HepG2 (cell line): ENCODE measurements around the gene CABLES2. TPM values are rescaled to one million over a fixed set of nuclear protein-coding genes. Genes with fewer than 3 reads are reported as not detected.

ENCODE experiments used
- CEBPG ChIP-seq: IDR thresholded peaks from 2 replicates; pipeline ENCODE4 v1.6.1; 2016
- JUN ChIP-seq: sonication (generic); formaldehyde crosslinking; IDR thresholded peaks from 2 replicates; pipeline ENCODE4 v1.4.0; 2020; ENCODE audit warnings: mild to moderate bottlenecking, missing genetic modification reagents
- MBD4 ChIP-seq: IDR thresholded peaks from 2 replicates; pipeline ENCODE4 v1.6.1; 2012; ENCODE audit warnings: low read length, inconsistent platforms, borderline replicate concordance
- NFE2L2 ChIP-seq: fragments of 150-350 bp; IDR thresholded peaks from 2 replicates; pipeline ENCODE4 v1.6.1; 2014; ENCODE audit warnings: low read length
- NFIC ChIP-seq: IDR thresholded peaks from 2 replicates; pipeline ENCODE4 v1.6.1; 2012; ENCODE audit warnings: mild to moderate bottlenecking, low read length, inconsistent platforms
- PLRG1 ChIP-seq: fragments of 450-650 bp; conservative IDR thresholded peaks from 2 replicates; pipeline ENCODE4 v1.6.1; 2016
- REL ChIP-seq: sonication (generic); formaldehyde crosslinking; conservative IDR thresholded peaks from 2 replicates; pipeline ENCODE4 v1.8.0; 2022; ENCODE audit warnings: mild to moderate bottlenecking, missing genetic modification reagents, moderate library complexity
- RELA ChIP-seq: sonication (generic); formaldehyde crosslinking; IDR thresholded peaks from 2 replicates; pipeline ENCODE4 v1.4.0; 2020; ENCODE audit warnings: missing genetic modification reagents
- REPIN1 ChIP-seq: sonication (generic); formaldehyde crosslinking; IDR thresholded peaks from 2 replicates; pipeline ENCODE4 v1.8.0; 2022; ENCODE audit warnings: missing genetic modification reagents, low read depth, mild to moderate bottlenecking, borderline replicate concordance
- RFX3 ChIP-seq: IDR thresholded peaks from 2 replicates; pipeline ENCODE4 v1.6.1; 2016; ENCODE audit warnings: missing biosample characterization, missing genetic modification reagents
- SMAD1 ChIP-seq: sonication (generic); formaldehyde crosslinking; IDR thresholded peaks from 2 replicates; pipeline ENCODE4 v1.4.0; 2020; ENCODE audit warnings: missing genetic modification reagents, low read depth, mild to moderate bottlenecking, borderline replicate concordance
- SRY ChIP-seq: sonication (generic); formaldehyde crosslinking; IDR thresholded peaks from 2 replicates; pipeline ENCODE4 v1.8.0; 2022; ENCODE audit warnings: mild to moderate bottlenecking, missing genetic modification reagents
- SYNCRIP ChIP-seq: fragments of 200-400 bp; formaldehyde crosslinking; IDR thresholded peaks from 2 replicates; pipeline ENCODE4 v1.6.1; 2018; ENCODE audit warnings: mild to moderate bottlenecking, low read depth, low read length; ENCODE audit not compliant: insufficient read depth
- ZBTB1 ChIP-seq: sonication (generic); formaldehyde crosslinking; IDR thresholded peaks from 2 replicates; pipeline ENCODE4 v1.4.0; 2020; ENCODE audit warnings: missing genetic modification reagents, borderline replicate concordance
- ZFP41 ChIP-seq: sonication (generic); formaldehyde crosslinking; IDR thresholded peaks from 2 replicates; pipeline ENCODE4 v1.4.0; 2020; ENCODE audit warnings: mild to moderate bottlenecking, missing genetic modification reagents, borderline replicate concordance
- ZNF431 ChIP-seq: sonication (generic); formaldehyde crosslinking; IDR thresholded peaks from 2 replicates; pipeline ENCODE4 v1.9.0; 2022; ENCODE audit warnings: missing genetic modification reagents, low read depth, mild to moderate bottlenecking, borderline replicate concordance
- ZNF564 ChIP-seq: sonication (generic); formaldehyde crosslinking; IDR thresholded peaks from 2 replicates; pipeline ENCODE4 v1.8.1; 2023; ENCODE audit warnings: mild to moderate bottlenecking, missing genetic modification reagents
- ZNF629 ChIP-seq: sonication (generic); formaldehyde crosslinking; conservative IDR thresholded peaks from 2 replicates; pipeline ENCODE4 v1.5.0; 2020; ENCODE audit warnings: missing genetic modification reagents
- ZSCAN12 ChIP-seq: sonication (generic); formaldehyde crosslinking; IDR thresholded peaks from 2 replicates; pipeline ENCODE4 v1.9.0; 2021; ENCODE audit warnings: mild to moderate bottlenecking, missing genetic modification reagents
- polyA plus RNA-seq, 8 experiments: library from polyadenylated mRNA; depleted of rRNA in 3 of 8; stranded (reverse) in 7 of 8; unstranded in 1 of 8; fragments of >200 nt; fragmentation: Illumina TruSeq in 4 of 8; extraction: Trizol in 4 of 8; gene quantifications; 2 replicates each; pipeline versions ENCODE4 v1.2.1 to v1.2.3, GENCODE V29; 2011 to 2016; ENCODE audit warnings: low read depth in 4 of 8, missing spikeins in 1 of 8, mixed read lengths in 1 of 8; ENCODE audit not compliant: insufficient read depth in 1 of 8
- total RNA-seq, 5 experiments: library from RNA; depleted of rRNA; stranded (reverse); fragments of >200 nt; fragmentation: Illumina TruSeq; extraction: Trizol; gene quantifications; 2 replicates each; pipeline ENCODE4 v1.2.3, GENCODE V29; 2016; ENCODE audit warnings: low read depth in 1 of 5
- TF ChIP-seq, protein P1 (sequence below): sonication (generic); formaldehyde crosslinking; IDR thresholded peaks from 2 replicates; pipeline ENCODE4 v1.8.0; 2022; ENCODE audit warnings: missing genetic modification reagents, mild to moderate bottlenecking, moderate library complexity, borderline replicate concordance
- TF ChIP-seq, protein P2 (sequence below): IDR thresholded peaks from 2 replicates; pipeline ENCODE4 v1.6.1; 2012; ENCODE audit warnings: low read length, improper control_type of control experiment
- TF ChIP-seq, protein P3 (sequence below), 2 experiments: sonication (generic) in 1 of 2; formaldehyde crosslinking in 1 of 2; IDR thresholded peaks; 2 replicates each; pipeline versions ENCODE4 v1.5.1 to v1.6.1; 2011 to 2020; ENCODE audit warnings: borderline replicate concordance in 1 of 2, low read depth in 1 of 2, low read length in 1 of 2, mild to moderate bottlenecking in 1 of 2, missing genetic modification reagents in 1 of 2, moderate library complexity in 1 of 2

Gene CABLES2
- total and polyA plus RNA-seq, 2 of the 13 experiments (the other 11 are each of a cell fraction or from before 2014, with no cell fraction given) = 5.2 to 9.7 TPM

DNA sequence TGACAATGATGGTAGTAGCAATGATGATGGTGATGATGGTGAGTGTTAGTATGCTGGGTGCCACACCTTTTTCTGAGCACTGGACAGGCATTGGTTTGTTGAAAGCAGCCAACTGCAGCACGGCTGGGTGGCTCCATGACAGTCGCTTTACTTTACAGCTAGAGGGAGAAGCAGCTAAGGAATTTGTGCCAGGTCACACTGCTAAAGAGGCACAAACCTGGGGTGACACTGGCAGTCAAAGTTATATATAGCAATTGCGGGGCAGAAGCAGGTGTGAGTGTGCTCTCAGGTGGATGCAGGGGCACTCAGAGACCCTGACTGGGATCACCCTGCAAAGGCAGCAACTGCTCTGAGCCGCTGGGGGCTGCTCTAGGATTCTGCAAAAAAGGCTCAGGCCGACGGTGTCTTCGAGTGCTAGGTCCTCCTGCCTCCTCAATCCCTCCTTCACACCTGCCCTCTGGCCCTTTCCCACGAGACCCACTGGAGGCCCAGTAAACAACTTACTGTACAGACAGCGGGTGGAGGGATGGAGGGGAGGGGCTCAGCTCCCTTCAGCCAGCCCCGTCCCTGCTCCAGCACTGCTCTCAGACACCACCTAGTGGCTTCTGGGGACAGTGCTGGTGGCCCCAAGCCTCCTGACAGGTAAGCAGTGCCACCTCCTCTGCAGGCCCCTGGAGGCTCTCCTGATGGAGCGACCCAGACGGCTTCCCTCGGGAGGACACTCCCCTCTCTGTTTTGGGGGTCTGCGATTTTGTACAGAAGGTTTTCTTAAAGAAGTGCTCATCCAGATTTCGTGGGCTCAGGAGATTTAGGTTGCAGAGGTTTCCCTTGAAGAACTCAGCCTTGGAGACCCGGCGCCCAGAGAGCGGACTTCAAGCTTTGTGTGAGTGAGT is 24.5 kb downstream of the CABLES2 start (continued):
- TF ChIP-seq REPIN1 (CRISPR knock-in tag) (peak; percentile 92), NFE2L2 (no peak), MBD4 (no peak), ZNF564 (CRISPR knock-in tag) (no peak), SYNCRIP (no peak), SRY (CRISPR knock-in tag) (peak; percentile 34; the same call in 1 of the 2 replicates), SMAD1 (CRISPR knock-in tag) (peak; percentile 92; the same call in 1 of the 2 replicates), CEBPG (peak; percentile 6; the same call in 1 of the 2 replicates), ZNF629 (CRISPR knock-in tag) (peak; percentile 52; the same call in 1 of the 2 replicates), ZNF431 (CRISPR knock-in tag) (peak; percentile 59; the same call in 1 of the 2 replicates), ZBTB1 (CRISPR knock-in tag) (no peak), RFX3 (CRISPR knock-in tag) (no peak), NFIC (no peak), PLRG1 (no peak), ZSCAN12 (no peak), RELA (no peak; the same call in 1 of the 2 replicates), ZFP41 (CRISPR knock-in tag) (no peak), JUN (CRISPR knock-in tag) (no peak), REL (CRISPR knock-in tag) (no peak)
- TF ChIP-seq, protein P1, sequence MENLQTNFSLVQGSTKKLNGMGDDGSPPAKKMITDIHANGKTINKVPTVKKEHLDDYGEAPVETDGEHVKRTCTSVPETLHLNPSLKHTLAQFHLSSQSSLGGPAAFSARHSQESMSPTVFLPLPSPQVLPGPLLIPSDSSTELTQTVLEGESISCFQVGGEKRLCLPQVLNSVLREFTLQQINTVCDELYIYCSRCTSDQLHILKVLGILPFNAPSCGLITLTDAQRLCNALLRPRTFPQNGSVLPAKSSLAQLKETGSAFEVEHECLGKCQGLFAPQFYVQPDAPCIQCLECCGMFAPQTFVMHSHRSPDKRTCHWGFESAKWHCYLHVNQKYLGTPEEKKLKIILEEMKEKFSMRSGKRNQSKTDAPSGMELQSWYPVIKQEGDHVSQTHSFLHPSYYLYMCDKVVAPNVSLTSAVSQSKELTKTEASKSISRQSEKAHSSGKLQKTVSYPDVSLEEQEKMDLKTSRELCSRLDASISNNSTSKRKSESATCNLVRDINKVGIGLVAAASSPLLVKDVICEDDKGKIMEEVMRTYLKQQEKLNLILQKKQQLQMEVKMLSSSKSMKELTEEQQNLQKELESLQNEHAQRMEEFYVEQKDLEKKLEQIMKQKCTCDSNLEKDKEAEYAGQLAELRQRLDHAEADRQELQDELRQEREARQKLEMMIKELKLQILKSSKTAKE (CRISPR knock-in tag) = no peak
- TF ChIP-seq, protein P2, sequence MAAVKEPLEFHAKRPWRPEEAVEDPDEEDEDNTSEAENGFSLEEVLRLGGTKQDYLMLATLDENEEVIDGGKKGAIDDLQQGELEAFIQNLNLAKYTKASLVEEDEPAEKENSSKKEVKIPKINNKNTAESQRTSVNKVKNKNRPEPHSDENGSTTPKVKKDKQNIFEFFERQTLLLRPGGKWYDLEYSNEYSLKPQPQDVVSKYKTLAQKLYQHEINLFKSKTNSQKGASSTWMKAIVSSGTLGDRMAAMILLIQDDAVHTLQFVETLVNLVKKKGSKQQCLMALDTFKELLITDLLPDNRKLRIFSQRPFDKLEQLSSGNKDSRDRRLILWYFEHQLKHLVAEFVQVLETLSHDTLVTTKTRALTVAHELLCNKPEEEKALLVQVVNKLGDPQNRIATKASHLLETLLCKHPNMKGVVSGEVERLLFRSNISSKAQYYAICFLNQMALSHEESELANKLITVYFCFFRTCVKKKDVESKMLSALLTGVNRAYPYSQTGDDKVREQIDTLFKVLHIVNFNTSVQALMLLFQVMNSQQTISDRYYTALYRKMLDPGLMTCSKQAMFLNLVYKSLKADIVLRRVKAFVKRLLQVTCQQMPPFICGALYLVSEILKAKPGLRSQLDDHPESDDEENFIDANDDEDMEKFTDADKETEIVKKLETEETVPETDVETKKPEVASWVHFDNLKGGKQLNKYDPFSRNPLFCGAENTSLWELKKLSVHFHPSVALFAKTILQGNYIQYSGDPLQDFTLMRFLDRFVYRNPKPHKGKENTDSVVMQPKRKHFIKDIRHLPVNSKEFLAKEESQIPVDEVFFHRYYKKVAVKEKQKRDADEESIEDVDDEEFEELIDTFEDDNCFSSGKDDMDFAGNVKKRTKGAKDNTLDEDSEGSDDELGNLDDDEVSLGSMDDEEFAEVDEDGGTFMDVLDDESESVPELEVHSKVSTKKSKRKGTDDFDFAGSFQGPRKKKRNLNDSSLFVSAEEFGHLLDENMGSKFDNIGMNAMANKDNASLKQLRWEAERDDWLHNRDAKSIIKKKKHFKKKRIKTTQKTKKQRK = no peak
- TF ChIP-seq, protein P3, sequence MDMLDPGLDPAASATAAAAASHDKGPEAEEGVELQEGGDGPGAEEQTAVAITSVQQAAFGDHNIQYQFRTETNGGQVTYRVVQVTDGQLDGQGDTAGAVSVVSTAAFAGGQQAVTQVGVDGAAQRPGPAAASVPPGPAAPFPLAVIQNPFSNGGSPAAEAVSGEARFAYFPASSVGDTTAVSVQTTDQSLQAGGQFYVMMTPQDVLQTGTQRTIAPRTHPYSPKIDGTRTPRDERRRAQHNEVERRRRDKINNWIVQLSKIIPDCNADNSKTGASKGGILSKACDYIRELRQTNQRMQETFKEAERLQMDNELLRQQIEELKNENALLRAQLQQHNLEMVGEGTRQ (IDR thresholded peaks at IDR 0.05; ENCODE audit: low read depth, low read length) = no peak
- TF ChIP-seq, protein P3 (CRISPR knock-in tag; IDR thresholded peaks at IDR 0.05; ENCODE audit: borderline replicate concordance) = no peak
